Neural progenitor cell (in vitro differentiated cells): ENCODE results near the gene GNA15. TPM values are rescaled to one million over a fixed set of nuclear protein-coding genes. Genes with fewer than 3 reads are reported as not detected.

Experiments used
- DNase-seq: peaks from one replicate; pipeline ENCODE4 v3.0.0-alpha.2; 2016; ENCODE audit warnings: low spot score
- H2AFZ ChIP-seq: fragments of 200-600 bp; sonication (generic); replicated peaks from 2 replicates; pipeline ENCODE4 v1.6.1; 2016; ENCODE audit warnings: antibody characterized with exemption
- H3F3A ChIP-seq: fragments of 200-600 bp; sonication (generic); 2 replicates; pipeline ENCODE4 v1.6.1; 2016; ENCODE audit warnings: antibody characterized with exemption, low read depth
- H3K27ac ChIP-seq: fragments of 200-600 bp; sonication (generic); 2 replicates; pipeline ENCODE4 v1.5.1; 2016; ENCODE audit warnings: mild to moderate bottlenecking
- H3K27me3 ChIP-seq: fragments of 200-600 bp; sonication (generic); 2 replicates; pipeline ENCODE4 v1.6.1; 2016; ENCODE audit warnings: mild to moderate bottlenecking, moderate library complexity
- H3K36me3 ChIP-seq: fragments of 200-600 bp; sonication (generic); 2 replicates; pipeline ENCODE4 v1.5.1; 2016
- H3K4me1 ChIP-seq: fragments of 200-600 bp; sonication (generic); 2 replicates; pipeline ENCODE4 v1.6.1; 2016; ENCODE audit warnings: mixed run types
- H3K4me2 ChIP-seq: fragments of 200-600 bp; sonication (generic); 2 replicates; pipeline ENCODE4 v1.6.1; 2016
- H3K4me3 ChIP-seq: fragments of 200-600 bp; sonication (generic); 2 replicates; pipeline ENCODE4 v1.5.1; 2016
- H3K79me2 ChIP-seq: fragments of 200-600 bp; sonication (generic); 2 replicates; pipeline ENCODE4 v1.6.1; 2016; ENCODE audit warnings: low read depth
- H3K9ac ChIP-seq: fragments of 200-600 bp; sonication (generic); 2 replicates; pipeline ENCODE4 v1.6.1; 2016
- H3K9me3 ChIP-seq: fragments of 200-600 bp; sonication (generic); 2 replicates; pipeline ENCODE4 v1.5.1; 2016; ENCODE audit warnings: low read depth
- H4K20me1 ChIP-seq: fragments of 200-600 bp; sonication (generic); 2 replicates; pipeline ENCODE4 v1.6.1; 2016; ENCODE audit warnings: low read depth
- H3K27ac Mint-ChIP-seq: 3 replicates; pipeline ENCODE4 v1.8.0; 2021; ENCODE audit warnings: mixed read lengths
- H3K27me3 Mint-ChIP-seq: 2 replicates; pipeline ENCODE4 v1.8.0; 2022; ENCODE audit warnings: low read depth, mild to moderate bottlenecking, inconsistent platforms, moderate library complexity, mixed read lengths; ENCODE audit not compliant: insufficient read depth
- H3K36me3 Mint-ChIP-seq: 3 replicates; pipeline ENCODE4 v1.8.0; 2021; ENCODE audit warnings: mixed read lengths
- H3K4me1 Mint-ChIP-seq: 3 replicates; pipeline ENCODE4 v1.8.0; 2021; ENCODE audit warnings: mixed read lengths
- H3K4me3 Mint-ChIP-seq: 3 replicates; pipeline ENCODE4 v1.8.0; 2021; ENCODE audit warnings: mild to moderate bottlenecking, moderate library complexity, mixed read lengths
- H3K9me3 Mint-ChIP-seq: 3 replicates; pipeline ENCODE4 v1.8.0; 2020; ENCODE audit warnings: mixed read lengths
- CTCF ChIP-seq: fragments of 200-600 bp; sonication (generic); IDR thresholded peaks from 2 replicates; pipeline ENCODE4 v1.5.1; 2017; ENCODE audit warnings: antibody characterized with exemption, mild to moderate bottlenecking
- EZH2 ChIP-seq: fragments of 200-600 bp; sonication (generic); IDR thresholded peaks from 2 replicates; pipeline ENCODE4 v1.6.1; 2017; ENCODE audit warnings: antibody characterized with exemption, mild to moderate bottlenecking, moderate library complexity
- EZH2phosphoT487 ChIP-seq: fragments of 200-600 bp; sonication (generic); IDR thresholded peaks from 2 replicates; pipeline ENCODE4 v1.6.1; 2017; ENCODE audit warnings: antibody characterized with exemption
- total RNA-seq: library from RNA; depleted of rRNA; stranded (reverse); fragments of >200 nt; gene quantifications from 2 replicates; pipeline ENCODE4 v1.2.3, GENCODE V29; 2015; ENCODE audit warnings: low replicate concordance

GNA15 gene
- total RNA-seq, 1 donor from 2014 or later = not detected

DNA sequence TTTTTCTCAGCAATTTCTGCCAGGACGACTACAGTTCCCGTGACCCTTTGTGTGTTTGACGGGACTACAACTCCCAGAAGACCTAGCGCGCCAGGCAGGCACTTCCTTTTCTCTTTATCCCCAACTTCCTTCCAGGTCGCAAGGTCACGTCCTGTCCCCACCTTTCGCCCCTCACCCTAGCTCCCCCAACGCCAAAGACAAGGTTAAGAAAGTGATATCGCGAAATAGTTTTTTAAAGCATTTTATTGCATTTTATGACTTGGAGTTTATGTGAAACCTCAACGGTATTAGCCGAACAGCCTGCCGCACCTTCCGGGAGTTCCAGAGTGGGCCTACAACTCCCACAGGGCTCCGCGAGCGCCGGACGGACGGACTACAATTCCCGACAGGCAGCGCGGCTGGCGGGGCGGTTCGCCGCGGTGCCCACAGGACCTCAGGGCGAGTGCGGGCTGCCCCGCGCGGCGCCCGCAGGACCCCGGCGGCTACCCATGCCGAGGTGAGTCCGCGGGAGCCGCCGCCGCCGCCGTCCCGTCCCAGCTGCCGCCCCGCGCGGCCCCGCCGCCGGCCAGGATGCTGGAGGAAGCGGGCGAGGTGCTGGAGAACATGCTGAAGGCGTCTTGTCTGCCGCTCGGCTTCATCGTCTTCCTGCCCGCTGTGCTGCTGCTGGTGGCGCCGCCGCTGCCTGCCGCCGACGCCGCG is 49.8 kb downstream of the GNA15 start, which contains the start of gene NCLN:
NCLN (plus strand) TSS at position 470 of the 699 bp plus-strand sequence; CDS start at position 571, 101 bp downstream.
- Mint-ChIP-seq H3K27me3 (peaks cover 5% of the 10 kb centered on the region), H3K36me3 (no peaks in the 10 kb centered on the region), H3K27ac (peak within 1 kb of the TSS; percentile 98), H3K4me1 (peaks cover 14% of the 10 kb centered on the region), H3K9me3 (no peaks in the 10 kb centered on the region), H3K4me3 (peak within 1 kb of the TSS; percentile 99)
- Histone ChIP-seq H3K4me3 (peak within 1 kb of the TSS; percentile 82), H3K9ac (peak within 1 kb of the TSS; percentile 92), H3K4me1 (peaks cover 10% of the 10 kb centered on the region), H3K36me3 (no peaks in the 10 kb centered on the region), H3F3A (no peaks in the 10 kb centered on the region), H4K20me1 (peaks cover 40% of the 10 kb centered on the region), H3K4me2 (peak within 1 kb of the TSS; percentile 100), H3K9me3 (no peaks in the 10 kb centered on the region), H3K79me2 (peaks cover 46% of the 10 kb centered on the region), H3K27me3 (no peaks in the 10 kb centered on the region), H2AFZ (peak within 1 kb of the TSS; percentile 99), H3K27ac (no peak within 1 kb of the TSS)
- DNase-seq = peak; percentile 97
- TF ChIP-seq CTCF = no peak
- no peak for TF ChIP-seq EZH2
- TF ChIP-seq EZH2phosphoT487 = no peak

DNA sequence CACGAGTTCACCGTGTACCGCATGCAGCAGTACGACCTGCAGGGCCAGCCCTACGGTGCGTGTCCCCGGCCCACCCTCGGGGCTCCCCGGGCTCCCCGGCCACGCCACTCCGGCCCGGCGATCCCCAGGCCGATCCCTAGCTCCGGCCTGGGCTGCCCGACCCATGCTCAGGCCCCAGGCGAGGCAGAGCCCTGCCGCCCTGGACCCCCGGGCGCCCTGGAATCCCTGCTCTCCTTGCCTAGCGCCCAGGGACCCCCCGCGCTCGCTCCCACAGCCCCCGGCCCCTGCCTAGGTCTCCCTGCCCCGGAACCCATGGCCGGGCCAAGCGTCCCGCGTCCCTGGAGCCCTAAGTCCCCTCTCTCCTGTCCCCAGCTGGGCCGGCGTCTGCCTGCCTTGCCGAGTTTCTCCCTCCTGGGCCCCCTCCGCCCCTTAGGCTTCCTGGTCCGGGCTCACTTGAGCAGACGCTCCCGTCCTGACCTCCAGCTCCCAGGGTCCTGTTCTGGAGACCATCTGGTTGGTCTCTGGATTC is 50.4 kb downstream of the GNA15 start:
- no peaks in the 10 kb centered on the region for H3K27me3 ChIP-seq
- H3K4me1 Mint-ChIP-seq = peaks cover 14% of the 10 kb centered on the region
- H3K27ac ChIP-seq = no peak overlapping the region
- H3K9me3 Mint-ChIP-seq = no peaks in the 10 kb centered on the region
- TF ChIP-seq CTCF = no peak
- no peak for TF ChIP-seq EZH2phosphoT487
- TF ChIP-seq EZH2 = no peak
- H3K27me3 Mint-ChIP-seq = peaks cover 5% of the 10 kb centered on the region
- H3K4me3 Mint-ChIP-seq = peak overlapping the region; percentile 92
- peak overlapping the region; percentile 100 for H3K4me2 ChIP-seq
- H3K36me3 Mint-ChIP-seq = no peaks in the 10 kb centered on the region
- H3K9me3 ChIP-seq = no peaks in the 10 kb centered on the region
- peak; percentile 41 for DNase-seq
- no peaks in the 10 kb centered on the region for H3F3A ChIP-seq
- peak overlapping the region; percentile 82 for H3K4me3 ChIP-seq
- H4K20me1 ChIP-seq = peaks cover 43% of the 10 kb centered on the region
- H2AFZ ChIP-seq = peak overlapping the region; percentile 58
- peaks cover 47% of the 10 kb centered on the region for H3K79me2 ChIP-seq
- peak overlapping the region; percentile 72 for H3K27ac Mint-ChIP-seq
- no peaks in the 10 kb centered on the region for H3K36me3 ChIP-seq
- H3K9ac ChIP-seq = peak overlapping the region; percentile 92
- peaks cover 10% of the 10 kb centered on the region for H3K4me1 ChIP-seq

- peak overlapping the region; percentile 72 for H3K27ac Mint-ChIP-seq
- H3K27me3 Mint-ChIP-seq = peaks cover 5% of the 10 kb centered on the region
- TF ChIP-seq CTCF (no peak), EZH2phosphoT487 (no peak), EZH2 (no peak)
- no peaks in the 10 kb centered on the region for H3K27me3 ChIP-seq
- no peaks in the 10 kb centered on the region for H3K9me3 Mint-ChIP-seq
- peaks cover 51% of the 10 kb centered on the region for H4K20me1 ChIP-seq
- H3K9me3 ChIP-seq = no peaks in the 10 kb centered on the region
- H3K4me2 ChIP-seq = peak overlapping the region; percentile 100
- peaks cover 14% of the 10 kb centered on the region for H3K4me1 Mint-ChIP-seq
- peaks cover 56% of the 10 kb centered on the region for H3K79me2 ChIP-seq
- H2AFZ ChIP-seq = no peak overlapping the region
- H3F3A ChIP-seq = no peaks in the 10 kb centered on the region
- no peak for DNase-seq
- H3K9ac ChIP-seq = peak overlapping the region; percentile 92
- H3K36me3 Mint-ChIP-seq = no peaks in the 10 kb centered on the region
- no peaks in the 10 kb centered on the region for H3K36me3 ChIP-seq
- H3K27ac ChIP-seq = no peak overlapping the region
- peak overlapping the region; percentile 82 for H3K4me3 ChIP-seq
- peaks cover 10% of the 10 kb centered on the region for H3K4me1 ChIP-seq
- peak overlapping the region; percentile 92 for H3K4me3 Mint-ChIP-seq
These were observed 51.2 kb downstream of the GNA15 start for GRCh38 chr19:3186891-3187661.
